ENCODE measurements around the gene NPAS2.

NPAS2 gene

GRCh38 chr2:100823665-100824438 lies 3.9 kb downstream of the NPAS2 start:
- Histone ChIP-seq H4K20me1 (ENCODE audit: insufficient read depth, low read length) (no peaks in the 10 kb centered on the region), H3K9me3 (replicated peaks; ENCODE audit: insufficient read depth, low read length) (no peaks in the 10 kb centered on the region), H3K9ac (ENCODE audit: low read length) (no peak overlapping the region), H3K4me2 (ENCODE audit: low read depth, low read length) (no peak overlapping the region), H3K79me2 (ENCODE audit: low read length) (no peaks in the 10 kb centered on the region), H3K27ac (ENCODE audit: low read length) (no peak overlapping the region), H3F3A (ENCODE audit: insufficient read depth, low read length) (no peaks in the 10 kb centered on the region), H3K4me1 (ENCODE audit: low read length) (no peaks in the 10 kb centered on the region), H2AFZ (ENCODE audit: low read length) (no peak overlapping the region), H3K36me3 (replicated peaks; ENCODE audit: insufficient read depth, low read length) (no peaks in the 10 kb centered on the region), H3K27me3 (replicated peaks; ENCODE audit: insufficient read depth, low read length) (no peaks in the 10 kb centered on the region), H3K9me2 (replicated peaks; ENCODE audit: insufficient read depth, low read length) (no peaks in the 10 kb centered on the region), H3K4me3 (ENCODE audit: low read length) (no peak overlapping the region)
- TF ChIP-seq CTCF (IDR thresholded peaks at IDR 0.05; ENCODE audit: low read length): no peak
- TF ChIP-seq EZH2phosphoT487 (IDR thresholded peaks at IDR 0.05; ENCODE audit: low read length): no peak
- TF ChIP-seq EZH2 (optimal IDR thresholded peaks at IDR 0.05; ENCODE audit: low read depth, low read length): no peak
- DNase-seq: no peak

- no peaks in the 10 kb centered on the region for H3K27me3 ChIP-seq (replicated peaks; ENCODE audit: insufficient read depth, low read length)
- H3K27ac ChIP-seq (ENCODE audit: low read length): no peak overlapping the region
- no peak for DNase-seq
- H3K9ac ChIP-seq (ENCODE audit: low read length): no peak overlapping the region
- H3K4me3 ChIP-seq (ENCODE audit: low read length): no peak overlapping the region
- no peaks in the 10 kb centered on the region for H3K4me1 ChIP-seq (ENCODE audit: low read length)
- no peaks in the 10 kb centered on the region for H3K79me2 ChIP-seq (ENCODE audit: low read length)
- no peak overlapping the region for H2AFZ ChIP-seq (ENCODE audit: low read length)
- no peaks in the 10 kb centered on the region for H3K36me3 ChIP-seq (replicated peaks; ENCODE audit: insufficient read depth, low read length)
- H3K9me2 ChIP-seq (replicated peaks; ENCODE audit: insufficient read depth, low read length): no peaks in the 10 kb centered on the region
- no peak overlapping the region for H3K4me2 ChIP-seq (ENCODE audit: low read depth, low read length)
- no peaks in the 10 kb centered on the region for H3F3A ChIP-seq (ENCODE audit: insufficient read depth, low read length)
- H4K20me1 ChIP-seq (ENCODE audit: insufficient read depth, low read length): no peaks in the 10 kb centered on the region
- no peaks in the 10 kb centered on the region for H3K9me3 ChIP-seq (replicated peaks; ENCODE audit: insufficient read depth, low read length)
- TF ChIP-seq CTCF (IDR thresholded peaks at IDR 0.05; ENCODE audit: low read length): no peak
- TF ChIP-seq EZH2 (optimal IDR thresholded peaks at IDR 0.05; ENCODE audit: low read depth, low read length): no peak
- TF ChIP-seq EZH2phosphoT487 (IDR thresholded peaks at IDR 0.05; ENCODE audit: low read length): no peak
These were observed 4.9 kb downstream of the NPAS2 start for GRCh38 chr2:100824842-100825241.

GRCh38 chr2:100826494-100826893 lies 6.6 kb downstream of the NPAS2 start:
- no peak overlapping the region for H2AFZ ChIP-seq (ENCODE audit: low read length)
- TF ChIP-seq EZH2 (optimal IDR thresholded peaks at IDR 0.05; ENCODE audit: low read depth, low read length) (no peak), EZH2phosphoT487 (IDR thresholded peaks at IDR 0.05; ENCODE audit: low read length) (no peak), CTCF (IDR thresholded peaks at IDR 0.05; ENCODE audit: low read length) (no peak)
- H4K20me1 ChIP-seq (ENCODE audit: insufficient read depth, low read length): no peaks in the 10 kb centered on the region
- H3K27ac ChIP-seq (ENCODE audit: low read length): no peak overlapping the region
- H3K9me2 ChIP-seq (replicated peaks; ENCODE audit: insufficient read depth, low read length): no peaks in the 10 kb centered on the region
- no peaks in the 10 kb centered on the region for H3K9me3 ChIP-seq (replicated peaks; ENCODE audit: insufficient read depth, low read length)
- no peak overlapping the region for H3K4me2 ChIP-seq (ENCODE audit: low read depth, low read length)
- DNase-seq: no peak
- no peaks in the 10 kb centered on the region for H3K36me3 ChIP-seq (replicated peaks; ENCODE audit: insufficient read depth, low read length)
- no peaks in the 10 kb centered on the region for H3K27me3 ChIP-seq (replicated peaks; ENCODE audit: insufficient read depth, low read length)
- no peak overlapping the region for H3K9ac ChIP-seq (ENCODE audit: low read length)
- H3K79me2 ChIP-seq (ENCODE audit: low read length): no peaks in the 10 kb centered on the region
- H3F3A ChIP-seq (ENCODE audit: insufficient read depth, low read length): no peaks in the 10 kb centered on the region
- no peak overlapping the region for H3K4me3 ChIP-seq (ENCODE audit: low read length)
- H3K4me1 ChIP-seq (ENCODE audit: low read length): no peaks in the 10 kb centered on the region

Measured in MM.1S (cell line).